Hepatocyte (in vitro differentiated cells): ENCODE measurements around the gene LRRC4C.

Experiments
- EZH2 ChIP-seq: fragments of 200-600 bp; sonication (generic); IDR thresholded peaks from 2 replicates; pipeline ENCODE4 v1.6.1; 2016; ENCODE audit warnings: antibody characterized with exemption, mild to moderate bottlenecking, borderline replicate concordance
- TF ChIP-seq, protein P1 (sequence below): fragments of 200-600 bp; sonication (generic); IDR thresholded peaks from 2 replicates; pipeline ENCODE4 v1.5.1; 2016; ENCODE audit warnings: antibody characterized with exemption, mild to moderate bottlenecking; ENCODE audit not compliant: poor library complexity

DNA sequence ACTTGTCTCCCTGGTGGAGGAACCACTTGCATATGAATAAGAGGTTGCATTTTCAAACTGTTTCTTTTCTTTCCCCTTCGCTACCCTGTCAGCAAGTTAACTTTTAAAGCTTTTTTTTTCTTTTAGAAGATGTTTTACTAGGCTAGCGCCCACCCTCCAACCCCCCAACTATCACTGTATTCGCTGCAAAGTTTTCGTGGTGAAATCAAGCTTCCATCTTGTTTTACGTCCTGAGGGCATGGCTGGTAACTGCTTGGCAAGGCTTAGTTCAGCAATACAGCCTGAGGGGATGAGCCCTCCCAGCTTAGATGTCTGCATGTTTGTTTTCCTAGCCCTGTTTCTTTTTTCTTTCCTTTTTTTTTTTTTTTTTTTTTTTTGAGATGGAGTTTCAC, 1359.3 kb downstream of the LRRC4C start:
- no peak for TF ChIP-seq EZH2
- TF ChIP-seq, protein P1, sequence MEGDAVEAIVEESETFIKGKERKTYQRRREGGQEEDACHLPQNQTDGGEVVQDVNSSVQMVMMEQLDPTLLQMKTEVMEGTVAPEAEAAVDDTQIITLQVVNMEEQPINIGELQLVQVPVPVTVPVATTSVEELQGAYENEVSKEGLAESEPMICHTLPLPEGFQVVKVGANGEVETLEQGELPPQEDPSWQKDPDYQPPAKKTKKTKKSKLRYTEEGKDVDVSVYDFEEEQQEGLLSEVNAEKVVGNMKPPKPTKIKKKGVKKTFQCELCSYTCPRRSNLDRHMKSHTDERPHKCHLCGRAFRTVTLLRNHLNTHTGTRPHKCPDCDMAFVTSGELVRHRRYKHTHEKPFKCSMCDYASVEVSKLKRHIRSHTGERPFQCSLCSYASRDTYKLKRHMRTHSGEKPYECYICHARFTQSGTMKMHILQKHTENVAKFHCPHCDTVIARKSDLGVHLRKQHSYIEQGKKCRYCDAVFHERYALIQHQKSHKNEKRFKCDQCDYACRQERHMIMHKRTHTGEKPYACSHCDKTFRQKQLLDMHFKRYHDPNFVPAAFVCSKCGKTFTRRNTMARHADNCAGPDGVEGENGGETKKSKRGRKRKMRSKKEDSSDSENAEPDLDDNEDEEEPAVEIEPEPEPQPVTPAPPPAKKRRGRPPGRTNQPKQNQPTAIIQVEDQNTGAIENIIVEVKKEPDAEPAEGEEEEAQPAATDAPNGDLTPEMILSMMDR, result no peak
